Cortex of kidney (tissue), 1 donor: ENCODE data around the gene MPPED2.

ENCODE experiments used
- DNase-seq: peaks from one replicate; lab custom pipeline; 2025; lab: John Stamatoyannopoulos, UW

MPPED2 gene

GRCh38 chr11:30414244-30414643 lies 171.9 kb downstream of the MPPED2 start:
- no peak for DNase-seq

GRCh38 chr11:30412509-30412908 lies 173.6 kb downstream of the MPPED2 start:
- DNase-seq, result no peak

DNA sequence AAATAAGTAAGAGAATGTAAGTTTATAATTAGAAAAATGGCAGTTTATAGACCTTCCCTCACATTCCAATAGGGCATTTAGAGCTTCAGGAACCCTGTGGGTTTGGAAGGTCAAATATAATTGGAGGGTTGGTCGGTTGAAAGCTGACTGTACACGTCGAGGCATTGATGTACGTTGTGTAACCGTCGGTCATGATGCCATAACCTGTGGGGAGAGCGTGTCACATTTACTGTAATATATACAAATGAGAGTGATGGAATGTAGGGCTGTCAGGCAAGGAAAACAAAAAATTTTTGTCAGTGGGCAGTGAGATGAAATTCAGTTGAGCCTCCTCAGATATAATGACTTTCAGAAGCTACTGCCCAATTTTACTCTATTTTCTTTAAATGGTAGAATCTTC lies 174.8 kb downstream of the MPPED2 start:
- DNase-seq, result no peak

- no peak for DNase-seq
These were observed 179.0 kb downstream of the MPPED2 start for GRCh38 chr11:30406978-30407762.

DNA sequence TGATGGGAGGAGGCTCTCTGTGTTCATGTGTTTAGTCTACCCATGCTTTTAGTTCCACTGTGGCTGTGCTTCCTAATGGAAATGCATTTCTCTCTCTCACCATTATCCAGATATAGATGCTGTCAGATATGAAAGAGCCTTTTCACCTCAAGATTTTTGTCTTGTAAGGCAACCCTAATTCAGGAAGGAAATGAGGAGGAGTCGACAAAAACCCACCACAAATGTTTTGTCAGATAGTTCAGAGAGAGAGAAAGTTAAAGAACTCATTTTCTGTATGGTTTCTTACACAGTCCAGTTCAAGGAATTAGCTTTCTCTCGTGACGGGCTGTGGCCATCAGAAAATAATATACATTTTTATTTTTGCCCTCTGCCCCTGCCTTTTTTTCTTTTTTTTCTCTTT lies 180.8 kb downstream of the MPPED2 start:
- DNase-seq, result no peak

GRCh38 chr11:30404136-30404535 lies 182.0 kb downstream of the MPPED2 start:
- no peak for DNase-seq

- DNase-seq, result no peak
These were observed 190.4 kb downstream of the MPPED2 start for GRCh38 chr11:30395751-30396150.

DNA sequence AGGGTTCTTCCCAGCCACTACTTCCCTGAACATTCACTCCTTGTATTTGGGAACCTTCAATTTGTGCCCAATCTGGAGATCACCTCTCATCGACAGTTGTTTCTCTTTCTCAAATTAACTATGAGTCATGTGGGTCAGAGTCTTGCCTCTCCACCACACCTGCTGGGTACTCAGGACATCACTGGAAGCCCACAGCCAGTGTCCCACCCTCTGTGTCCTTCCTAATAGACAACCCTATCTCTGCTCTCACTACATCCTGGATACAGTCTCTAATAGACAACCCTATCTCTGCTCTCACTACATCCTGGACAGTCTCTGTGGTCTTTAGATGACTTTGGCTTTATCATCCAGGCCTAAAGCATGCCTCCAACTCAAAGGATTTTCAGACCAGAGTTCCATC lies 193.1 kb downstream of the MPPED2 start:
- DNase-seq, result no peak

- DNase-seq, result no peak
These were observed 193.8 kb downstream of the MPPED2 start for GRCh38 chr11:30392221-30392784.

DNA sequence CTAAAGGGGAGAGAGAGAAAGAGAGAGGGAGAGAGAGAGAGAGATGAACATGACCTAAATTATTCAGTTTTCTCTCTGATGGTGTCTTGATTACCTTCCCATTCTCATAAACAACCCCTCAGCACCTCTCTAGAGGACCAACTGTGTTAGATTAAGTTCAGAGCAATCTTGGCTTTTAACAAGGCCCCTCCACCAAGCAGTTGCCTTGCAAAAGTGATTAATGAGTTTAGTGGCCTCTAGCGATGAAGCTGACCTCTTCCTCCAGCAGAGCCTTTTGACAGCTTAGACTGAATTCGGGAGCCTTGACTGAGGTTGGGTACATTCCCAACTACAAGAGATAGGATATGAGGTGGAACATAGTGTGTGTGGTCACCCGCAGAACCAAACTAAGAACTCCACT lies 197.2 kb downstream of the MPPED2 start:
- no peak for DNase-seq

DNA sequence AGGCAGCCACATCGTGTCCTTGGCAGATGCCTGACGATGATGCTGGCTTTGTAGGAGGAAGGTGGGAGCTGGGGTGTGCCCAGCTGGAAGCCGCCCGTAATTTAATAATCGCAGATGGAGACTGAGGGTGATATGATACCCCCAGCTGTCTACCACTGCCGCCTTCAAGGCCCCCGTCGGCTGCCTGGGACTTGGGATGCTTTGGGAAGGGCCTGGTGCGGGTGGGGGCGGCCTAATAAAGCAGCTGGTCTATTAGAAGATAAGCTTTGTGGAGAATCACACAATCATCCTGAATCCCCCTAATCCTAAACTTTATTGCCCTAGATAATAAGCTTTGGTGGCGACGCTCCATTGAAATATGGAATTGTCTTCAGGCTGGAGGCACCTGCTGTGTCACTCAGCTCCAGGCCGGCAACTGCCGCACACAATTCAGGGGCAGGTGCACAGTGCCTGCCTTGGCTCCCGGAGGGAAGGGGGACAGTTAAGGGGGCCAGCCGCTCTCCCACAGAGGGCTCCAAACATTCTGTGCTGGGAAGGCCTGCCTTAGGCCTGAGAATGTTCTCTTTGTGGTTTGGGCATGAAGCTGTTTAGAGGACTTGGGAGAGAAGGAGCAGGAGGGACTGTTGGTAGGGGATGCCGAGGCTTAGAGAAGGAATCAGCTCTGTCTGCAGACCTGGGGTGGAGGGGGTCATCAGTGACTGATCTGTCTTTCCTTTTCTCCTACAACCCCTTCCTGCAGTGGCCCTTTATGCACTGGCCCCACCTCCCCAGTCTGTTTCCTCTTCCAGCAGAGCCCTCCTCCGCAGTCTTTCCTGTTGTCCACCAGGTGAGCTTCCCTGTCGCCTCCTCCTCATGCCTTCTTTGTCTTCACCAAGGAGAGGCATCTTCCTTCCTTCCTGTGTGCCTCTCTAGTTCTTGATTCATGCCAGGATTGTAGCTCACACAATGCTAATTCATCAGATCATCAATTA lies 198.0 kb downstream of the MPPED2 start:
- DNase-seq, result no peak

DNA sequence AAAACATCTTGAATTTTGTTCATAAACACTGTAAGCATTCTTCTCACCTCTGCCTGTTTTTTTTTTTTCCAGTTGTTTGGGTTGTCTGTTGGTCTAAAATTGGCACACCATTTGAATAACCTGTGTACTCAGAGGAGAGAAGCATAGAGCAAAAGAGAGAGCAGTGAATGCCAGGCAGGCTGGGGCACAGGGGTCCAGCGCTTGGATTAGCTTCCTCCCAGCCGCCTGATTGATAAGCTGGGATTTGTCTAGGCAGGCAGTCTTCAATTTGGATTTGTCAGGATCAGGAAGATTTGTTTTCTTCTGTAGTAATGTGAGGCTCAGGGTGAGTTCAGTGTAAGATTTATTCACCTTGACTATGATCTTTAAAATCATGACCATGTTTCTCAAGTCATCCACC lies 204.3 kb downstream of the MPPED2 start:
- no peak for DNase-seq

DNA sequence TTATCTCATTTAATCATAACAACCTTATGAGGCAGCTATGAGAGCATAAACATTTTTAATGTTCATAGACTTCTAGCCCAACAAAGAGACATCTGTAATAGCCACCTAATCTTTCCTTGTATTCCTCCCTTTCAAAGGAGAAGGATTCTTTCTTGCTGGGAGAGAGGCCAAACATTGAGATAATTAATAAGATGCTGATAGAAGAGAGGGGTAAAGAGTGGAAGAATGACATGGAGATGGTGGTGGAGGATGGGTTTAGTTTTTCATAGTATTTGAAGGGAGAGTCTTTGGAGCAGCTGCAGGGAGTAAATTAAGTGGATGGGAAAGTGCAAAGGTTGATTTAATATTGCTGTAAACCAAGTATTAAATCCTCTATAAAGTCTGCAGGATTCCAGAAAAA lies 205.3 kb downstream of the MPPED2 start:
- DNase-seq, result no peak

DNA sequence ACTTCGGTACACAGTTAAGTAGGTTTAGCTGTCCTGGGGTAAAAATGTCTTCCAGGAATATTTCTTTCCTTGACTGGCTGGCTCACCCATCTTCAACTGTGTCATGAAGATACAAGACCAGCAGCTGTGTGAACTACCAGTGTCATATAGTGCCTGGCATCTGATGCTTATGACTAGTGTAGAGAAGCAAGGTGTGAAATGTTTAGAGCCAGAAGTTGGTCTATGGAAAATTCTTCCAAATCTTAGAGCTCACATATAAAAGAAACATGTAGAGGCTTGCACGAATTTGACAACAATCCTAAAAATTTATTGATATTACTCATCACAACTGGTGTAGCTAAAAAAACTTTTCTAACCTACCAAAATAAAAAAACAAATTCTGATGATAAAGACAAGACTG lies 208.8 kb downstream of the MPPED2 start:
- no peak for DNase-seq

DNA sequence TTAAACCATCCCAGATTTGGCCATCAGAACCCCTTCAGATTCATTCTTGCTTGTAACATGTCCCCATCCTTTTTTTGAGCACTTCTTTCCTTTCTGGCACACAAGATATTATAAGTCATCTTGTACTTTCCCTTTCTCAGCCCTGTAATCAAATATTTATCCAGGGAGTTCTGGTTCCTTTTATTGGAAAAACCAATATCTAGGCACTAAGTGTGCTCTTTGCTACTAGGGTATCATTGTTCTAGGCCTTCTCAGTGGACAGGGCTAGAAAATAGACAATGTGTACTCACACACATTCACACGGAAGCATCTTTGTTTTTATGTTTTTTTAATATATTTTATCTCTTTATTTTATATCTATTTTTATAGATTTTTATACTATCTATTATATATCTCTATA lies 216.0 kb downstream of the MPPED2 start:
- no peak for DNase-seq

- DNase-seq, result no peak
These were observed 217.8 kb downstream of the MPPED2 start for GRCh38 chr11:30368394-30368793.

- no peak for DNase-seq
These were observed 220.2 kb downstream of the MPPED2 start for GRCh38 chr11:30365793-30366517.

GRCh38 chr11:30364837-30365482 lies 221.2 kb downstream of the MPPED2 start:
- DNase-seq, result no peak

- DNase-seq, result no peak
These were observed 221.9 kb downstream of the MPPED2 start for GRCh38 chr11:30364139-30364836.

DNA sequence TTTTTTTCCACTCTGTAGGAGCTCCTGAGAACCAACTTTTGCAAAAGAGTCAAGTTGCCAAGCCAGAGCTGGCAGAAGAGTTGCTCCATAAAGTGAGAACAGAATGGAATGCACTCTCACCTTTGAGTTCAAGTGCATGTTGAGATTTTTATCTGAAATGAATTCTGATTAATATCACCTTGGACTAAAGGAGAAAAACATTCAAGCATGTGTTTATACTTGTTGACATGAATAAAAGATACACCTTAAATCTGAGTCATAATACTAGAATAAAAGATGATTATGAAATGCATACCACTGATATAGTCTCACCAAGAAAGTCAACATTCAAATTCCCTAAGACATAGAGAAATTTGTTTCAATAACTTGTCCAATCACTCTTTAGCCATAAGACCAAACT lies 225.4 kb downstream of the MPPED2 start:
- no peak for DNase-seq
